NCI-H1417 (cell line): ENCODE data around the gene PITPNM2.

ENCODE experiments used
- DNase-seq, 3 experiments: peaks; one replicate each; lab custom pipeline; 2025; lab: John Stamatoyannopoulos, UW

PITPNM2 gene

GRCh38 chr12:123143736-123144461 lies 7.0 kb downstream of the PITPNM2 start:
- DNase-seq = no peak

GRCh38 chr12:123142921-123143735 lies 7.8 kb downstream of the PITPNM2 start:
- DNase-seq = peak; percentile 56 to 91 (median 79)

GRCh38 chr12:123142518-123142840 lies 8.4 kb downstream of the PITPNM2 start:
- DNase-seq = no peak

- peak in 2 of 3 experiments; percentile 36 to 53 for DNase-seq
Measured at GRCh38 chr12:123141615-123142517, 9.0 kb downstream of the PITPNM2 start.

GRCh38 chr12:123140676-123141614 lies 9.9 kb downstream of the PITPNM2 start:
- DNase-seq = no peak

GRCh38 chr12:123139926-123140675 lies 10.8 kb downstream of the PITPNM2 start:
- DNase-seq = peak in 2 of 3 experiments; percentile 47 to 49

- no peak for DNase-seq
Measured at GRCh38 chr12:123135688-123136087, 15.2 kb downstream of the PITPNM2 start.

GRCh38 chr12:123134826-123135225 lies 16.1 kb downstream of the PITPNM2 start:
- DNase-seq = peak in 1 of 3 experiments; percentile 36

GRCh38 chr12:123134271-123134671 lies 16.6 kb downstream of the PITPNM2 start:
- DNase-seq = peak in 1 of 3 experiments; percentile 56

- DNase-seq = no peak
Measured at GRCh38 chr12:123133701-123134100, 17.2 kb downstream of the PITPNM2 start.

- peak in 2 of 3 experiments; percentile 44 for DNase-seq
Measured at GRCh38 chr12:123132951-123133619, 17.8 kb downstream of the PITPNM2 start.

- DNase-seq = peak; percentile 92 to 99 (median 95)
Measured at GRCh38 chr12:123131879-123132402, 18.9 kb downstream of the PITPNM2 start.

GRCh38 chr12:123131291-123131832 lies 19.5 kb downstream of the PITPNM2 start:
- no peak for DNase-seq

GRCh38 chr12:123129621-123130020 lies 21.3 kb downstream of the PITPNM2 start:
- DNase-seq = no peak

- peak in 1 of 3 experiments; percentile 48 for DNase-seq
Measured at GRCh38 chr12:123127182-123127495, 23.8 kb downstream of the PITPNM2 start.

- no peak for DNase-seq
Measured at GRCh38 chr12:123126294-123127181, 24.4 kb downstream of the PITPNM2 start.

GRCh38 chr12:123122626-123123025 lies 28.3 kb downstream of the PITPNM2 start:
- no peak for DNase-seq

GRCh38 chr12:123121670-123122069 lies 29.2 kb downstream of the PITPNM2 start:
- DNase-seq = no peak
